Measurements from ENCODE around the gene NUFIP2. TPM values are rescaled to one million over a fixed set of nuclear protein-coding genes. Genes with fewer than 3 reads are reported as not detected.
A peak's percentile ranks its signal among the peaks of the same experiment; 100 is the strongest.

The NUFIP2 gene
- total RNA-seq, 2 donors from 2014 or later: 92.9 to 104 TPM

GRCh38 chr17:29252101-29252791 is 41.7 kb downstream of the NUFIP2 start:
- peaks cover 3% of the 10 kb centered on the region for H3K4me1 Mint-ChIP-seq
- H3K4me3 Mint-ChIP-seq: no peak overlapping the region
- Histone ChIP-seq H3K27me3 (ENCODE audit: control insufficient read depth, insufficient read depth, low read length, poor library complexity, severe bottlenecking) (no peaks in the 10 kb centered on the region), H3K4me3 (ENCODE audit: low read length) (no peak overlapping the region), H3K4me1 (ENCODE audit: control insufficient read depth, insufficient read depth, low read length) (no peaks in the 10 kb centered on the region), H3K9me3 (ENCODE audit: control insufficient read depth, low read length) (no peaks in the 10 kb centered on the region), H3K36me3 (ENCODE audit: control insufficient read depth, insufficient read depth, low read length) (peaks cover 8% of the 10 kb centered on the region), H3K27ac (ENCODE audit: low read depth, low read length) (no peak overlapping the region), H3K9ac (ENCODE audit: extremely low read depth, low read length, poor library complexity, severe bottlenecking) (no peak overlapping the region)
- no peaks in the 10 kb centered on the region for H3K9me3 Mint-ChIP-seq
- H3K36me3 Mint-ChIP-seq (ENCODE audit: low read depth): no peaks in the 10 kb centered on the region
- DNase-seq: no peak
- TF ChIP-seq, protein P1, sequence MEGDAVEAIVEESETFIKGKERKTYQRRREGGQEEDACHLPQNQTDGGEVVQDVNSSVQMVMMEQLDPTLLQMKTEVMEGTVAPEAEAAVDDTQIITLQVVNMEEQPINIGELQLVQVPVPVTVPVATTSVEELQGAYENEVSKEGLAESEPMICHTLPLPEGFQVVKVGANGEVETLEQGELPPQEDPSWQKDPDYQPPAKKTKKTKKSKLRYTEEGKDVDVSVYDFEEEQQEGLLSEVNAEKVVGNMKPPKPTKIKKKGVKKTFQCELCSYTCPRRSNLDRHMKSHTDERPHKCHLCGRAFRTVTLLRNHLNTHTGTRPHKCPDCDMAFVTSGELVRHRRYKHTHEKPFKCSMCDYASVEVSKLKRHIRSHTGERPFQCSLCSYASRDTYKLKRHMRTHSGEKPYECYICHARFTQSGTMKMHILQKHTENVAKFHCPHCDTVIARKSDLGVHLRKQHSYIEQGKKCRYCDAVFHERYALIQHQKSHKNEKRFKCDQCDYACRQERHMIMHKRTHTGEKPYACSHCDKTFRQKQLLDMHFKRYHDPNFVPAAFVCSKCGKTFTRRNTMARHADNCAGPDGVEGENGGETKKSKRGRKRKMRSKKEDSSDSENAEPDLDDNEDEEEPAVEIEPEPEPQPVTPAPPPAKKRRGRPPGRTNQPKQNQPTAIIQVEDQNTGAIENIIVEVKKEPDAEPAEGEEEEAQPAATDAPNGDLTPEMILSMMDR (conservative IDR thresholded peaks at IDR 0.05): peak; percentile 77
- no peaks in the 10 kb centered on the region for H3K27me3 Mint-ChIP-seq (ENCODE audit: insufficient read depth)
- 90 to 92% methylated on average over 7 of the region's 7 CpGs for WGBS, 2 experiments (ENCODE audit: insufficient coverage in 1 of 2, insufficient read length in 1 of 2)
- no peak overlapping the region for H3K27ac Mint-ChIP-seq

- no peak overlapping the region for H3K4me3 Mint-ChIP-seq
- H3K27me3 ChIP-seq (ENCODE audit: control insufficient read depth, insufficient read depth, low read length, poor library complexity, severe bottlenecking): no peaks in the 10 kb centered on the region
- H3K36me3 Mint-ChIP-seq (ENCODE audit: low read depth): no peaks in the 10 kb centered on the region
- H3K27me3 Mint-ChIP-seq (ENCODE audit: insufficient read depth): no peaks in the 10 kb centered on the region
- H3K36me3 ChIP-seq (ENCODE audit: control insufficient read depth, insufficient read depth, low read length): peaks cover 8% of the 10 kb centered on the region
- H3K9me3 ChIP-seq (ENCODE audit: control insufficient read depth, low read length): no peaks in the 10 kb centered on the region
- no peaks in the 10 kb centered on the region for H3K4me1 Mint-ChIP-seq
- H3K9me3 Mint-ChIP-seq: no peaks in the 10 kb centered on the region
- no peak overlapping the region for H3K4me3 ChIP-seq (ENCODE audit: low read length)
- DNase-seq: no peak
- H3K27ac ChIP-seq (ENCODE audit: low read depth, low read length): no peak overlapping the region
- no peak overlapping the region for H3K27ac Mint-ChIP-seq
- H3K9ac ChIP-seq (ENCODE audit: extremely low read depth, low read length, poor library complexity, severe bottlenecking): no peak overlapping the region
- TF ChIP-seq, protein P1 (conservative IDR thresholded peaks at IDR 0.05): no peak
- H3K4me1 ChIP-seq (ENCODE audit: control insufficient read depth, insufficient read depth, low read length): no peaks in the 10 kb centered on the region
- 86 to 100% methylated on average over 1 of the region's 2 CpGs for WGBS, 2 experiments (ENCODE audit: insufficient coverage in 1 of 2, insufficient read length in 1 of 2)
Measured at GRCh38 chr17:29251184-29251583, 42.8 kb downstream of the NUFIP2 start.

DNA sequence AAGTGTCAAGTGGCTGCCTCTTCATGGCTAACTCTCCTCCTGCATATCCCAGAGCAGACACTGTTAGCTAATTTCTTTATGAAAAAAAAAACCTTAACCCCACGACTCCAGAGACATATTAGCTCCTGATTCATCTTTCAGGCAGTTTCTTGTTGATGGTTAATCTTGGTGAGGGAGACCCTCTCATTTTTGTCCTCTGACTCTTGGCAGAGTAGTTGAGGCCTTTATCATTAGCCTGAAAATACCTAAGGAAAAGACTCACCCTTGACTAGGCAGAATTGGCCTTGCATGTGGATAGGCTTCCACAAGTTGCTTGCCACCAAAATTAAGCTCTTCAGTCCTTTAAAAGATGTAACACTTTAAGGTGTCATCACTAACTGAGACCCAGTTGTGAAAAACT is 43.3 kb downstream of the NUFIP2 start:
- no peak overlapping the region for H3K4me3 Mint-ChIP-seq
- H3K27me3 ChIP-seq (ENCODE audit: control insufficient read depth, insufficient read depth, low read length, poor library complexity, severe bottlenecking): no peaks in the 10 kb centered on the region
- no peak overlapping the region for H3K4me3 ChIP-seq (ENCODE audit: low read length)
- no peaks in the 10 kb centered on the region for H3K9me3 ChIP-seq (ENCODE audit: control insufficient read depth, low read length)
- TF ChIP-seq, protein P1 (conservative IDR thresholded peaks at IDR 0.05): no peak
- no peak overlapping the region for H3K9ac ChIP-seq (ENCODE audit: extremely low read depth, low read length, poor library complexity, severe bottlenecking)
- no peak for DNase-seq
- H3K9me3 Mint-ChIP-seq: no peaks in the 10 kb centered on the region
- no peaks in the 10 kb centered on the region for H3K4me1 ChIP-seq (ENCODE audit: control insufficient read depth, insufficient read depth, low read length)
- H3K27ac Mint-ChIP-seq: no peak overlapping the region
- no CpG with 5 or more reads among the region's 1 CpG for WGBS, 2 experiments (ENCODE audit: insufficient coverage in 1 of 2, insufficient read length in 1 of 2)
- no peaks in the 10 kb centered on the region for H3K4me1 Mint-ChIP-seq
- H3K36me3 ChIP-seq (ENCODE audit: control insufficient read depth, insufficient read depth, low read length): peaks cover 8% of the 10 kb centered on the region
- no peak overlapping the region for H3K27ac ChIP-seq (ENCODE audit: low read depth, low read length)
- no peaks in the 10 kb centered on the region for H3K27me3 Mint-ChIP-seq (ENCODE audit: insufficient read depth)
- H3K36me3 Mint-ChIP-seq (ENCODE audit: low read depth): no peaks in the 10 kb centered on the region
